Daoy (cell line): ENCODE measurements around the gene TEX264. TPM values are rescaled to one million over a fixed set of nuclear protein-coding genes. Genes with fewer than 3 reads are reported as not detected.
"Not testable (repeated sequence)": the region's sequence is repeated elsewhere in the genome, so short reads cannot be mapped to it uniquely, and the experiment has no call there.

Experiments
- DNase-seq: peaks from one replicate; pipeline ENCODE4 v3.0.0-alpha.2; 2015; ENCODE audit warnings: low read depth
- total RNA-seq: library from RNA; depleted of rRNA; stranded (reverse); fragments of >200 nt; shearing (Covaris generic); gene quantifications from 2 replicates; pipeline ENCODE4 v1.2.3, GENCODE V29; 2014

Gene TEX264
- total RNA-seq, 1 experiment from 2014 or later, result 35.0 TPM

DNA sequence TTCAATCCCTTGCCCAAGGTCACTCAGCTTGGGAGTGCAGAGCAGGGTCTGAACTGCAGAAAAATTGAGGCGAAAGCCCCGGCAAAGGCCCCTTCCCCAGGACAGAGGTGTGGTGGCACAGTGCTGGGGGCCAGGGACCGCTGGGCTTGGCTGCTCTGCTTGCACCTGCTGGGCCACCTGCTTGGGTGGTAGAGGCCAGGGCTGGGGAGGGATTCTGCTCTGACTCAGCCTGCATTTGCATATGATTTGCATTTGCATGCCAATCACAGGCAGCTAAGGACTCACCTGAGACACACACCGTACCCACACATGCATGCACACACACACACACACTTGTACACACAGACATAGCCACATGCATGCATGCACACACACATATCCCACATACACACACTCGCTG is 45.8 kb downstream of the TEX264 start:
- no peak for DNase-seq

DNA sequence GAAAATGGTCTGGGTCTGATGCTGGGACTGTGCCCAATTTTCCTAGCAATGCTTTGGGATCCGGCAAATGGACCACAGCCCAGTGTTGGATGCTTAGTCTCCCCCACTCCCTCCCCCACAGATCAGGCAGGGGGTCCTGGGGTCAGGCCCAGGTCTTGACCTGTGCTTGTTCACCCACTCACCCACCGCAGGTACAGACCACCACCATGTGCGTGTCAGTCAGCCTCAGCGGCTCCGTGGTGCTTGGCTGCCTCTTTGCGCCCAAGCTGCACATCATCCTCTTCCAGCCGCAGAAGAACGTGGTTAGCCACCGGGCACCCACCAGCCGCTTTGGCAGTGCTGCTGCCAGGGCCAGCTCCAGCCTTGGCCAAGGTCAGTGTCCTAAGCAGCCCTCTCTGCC is 46.4 kb downstream of the TEX264 start:
- DNase-seq, result no peak

GRCh38 chr3:51717947-51718346 is 46.9 kb downstream of the TEX264 start:
- DNase-seq, result no peak

GRCh38 chr3:51718547-51719409 is 47.7 kb downstream of the TEX264 start:
- DNase-seq, result peak; percentile 65

- DNase-seq, result no peak
These were observed 48.5 kb downstream of the TEX264 start for GRCh38 chr3:51719410-51720025.

DNA sequence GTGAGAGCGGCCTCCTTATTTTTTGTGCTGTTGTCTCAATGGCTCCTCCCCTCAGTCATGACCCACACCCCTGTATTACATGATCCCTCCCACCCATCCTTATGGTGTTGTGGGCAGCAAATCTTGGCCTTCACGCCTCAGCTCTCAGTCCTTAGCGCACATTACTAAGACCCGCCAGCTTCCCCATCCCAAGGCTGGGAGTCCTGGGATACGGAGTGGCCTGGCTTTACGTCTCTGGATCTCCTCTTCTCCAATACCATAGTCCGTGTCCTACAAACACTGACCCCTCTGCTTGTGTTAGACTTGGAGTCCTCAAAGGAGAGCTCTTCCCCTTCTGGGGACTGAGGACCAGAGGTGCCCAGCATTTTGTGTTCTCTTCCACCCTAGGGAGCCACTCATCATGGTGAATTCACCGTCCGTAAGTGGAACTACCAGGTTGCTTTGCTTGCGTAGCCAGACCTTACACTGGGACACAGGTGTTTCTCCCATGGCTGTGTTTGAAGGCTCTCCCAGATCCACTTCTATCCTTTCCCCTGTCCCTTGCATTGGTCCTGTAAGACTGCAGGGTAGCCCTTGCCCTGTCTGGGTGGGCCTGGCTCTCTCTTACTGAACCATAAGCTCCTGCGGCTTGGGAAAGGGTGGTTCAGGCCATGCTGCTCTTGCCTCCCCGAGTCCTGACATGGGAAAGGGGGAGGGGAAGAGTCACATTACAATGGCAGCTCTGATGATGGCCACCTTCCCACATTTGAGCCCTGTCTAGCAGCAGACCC is 49.4 kb downstream of the TEX264 start:
- DNase-seq, result no peak

GRCh38 chr3:51721062-51721745 is 50.2 kb downstream of the TEX264 start:
- DNase-seq, result no peak

DNA sequence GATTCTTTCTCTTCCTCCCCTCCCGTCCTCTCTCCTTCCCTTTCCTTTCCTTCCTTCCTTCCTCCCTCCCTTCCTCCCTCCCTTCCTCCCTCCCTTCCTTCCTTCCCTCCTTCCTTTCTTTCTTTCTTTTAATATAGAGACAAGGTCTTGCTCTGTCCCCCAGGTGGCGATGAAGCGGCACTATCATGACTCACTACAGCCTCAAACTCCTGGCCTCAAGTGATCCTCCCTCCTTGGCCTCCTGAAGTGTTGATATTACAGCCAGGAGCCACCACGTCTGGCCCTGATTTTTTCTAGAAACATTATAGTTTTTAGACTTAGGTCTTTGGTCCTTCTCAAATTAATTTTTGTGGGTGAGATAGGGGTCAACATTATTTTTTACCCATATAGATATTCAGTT is 51.3 kb downstream of the TEX264 start:
- DNase-seq, result no peak

DNA sequence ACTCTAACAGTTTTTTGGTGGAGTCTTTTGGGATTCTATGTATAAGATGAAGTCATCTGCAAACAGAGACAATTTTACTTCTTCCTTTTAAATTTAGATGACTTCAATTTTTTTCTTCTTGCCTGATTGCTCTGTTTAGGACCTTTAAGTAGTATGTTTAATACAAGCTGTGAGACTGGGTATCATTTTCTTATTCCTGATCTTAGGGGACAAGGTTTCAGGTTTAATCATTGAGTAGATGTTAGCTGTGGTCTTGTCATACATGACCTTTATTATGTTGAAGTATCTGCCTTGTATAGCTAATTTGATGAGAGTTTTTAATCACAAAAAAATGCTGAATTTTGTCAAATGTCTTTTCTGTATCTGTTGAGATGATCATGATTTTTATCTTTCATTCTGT is 56.4 kb downstream of the TEX264 start:
- no peak for DNase-seq

- no peak for DNase-seq
These were observed 58.1 kb downstream of the TEX264 start for GRCh38 chr3:51729042-51729633.

GRCh38 chr3:51733859-51734571 is 63.0 kb downstream of the TEX264 start:
- no peak for DNase-seq

DNA sequence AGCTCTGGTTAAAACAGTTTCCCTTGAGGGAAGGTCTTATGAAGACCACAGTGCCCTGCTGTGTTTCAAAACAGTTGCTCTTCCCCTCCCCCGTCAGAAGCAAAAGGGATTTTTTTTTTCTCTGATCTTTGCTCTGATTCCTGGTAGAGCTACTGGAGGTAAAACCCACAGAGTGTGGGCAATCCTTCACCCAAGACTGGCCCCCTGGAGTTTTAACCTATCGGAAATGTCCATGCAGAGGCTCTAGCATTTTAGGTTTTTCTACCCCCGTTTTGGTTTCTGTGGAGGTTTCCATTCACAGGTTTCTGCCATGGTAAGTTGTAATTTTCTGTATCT is 63.5 kb downstream of the TEX264 start:
- no peak for DNase-seq

- no peak for DNase-seq
These were observed 64.0 kb downstream of the TEX264 start for GRCh38 chr3:51735039-51735438.

DNA sequence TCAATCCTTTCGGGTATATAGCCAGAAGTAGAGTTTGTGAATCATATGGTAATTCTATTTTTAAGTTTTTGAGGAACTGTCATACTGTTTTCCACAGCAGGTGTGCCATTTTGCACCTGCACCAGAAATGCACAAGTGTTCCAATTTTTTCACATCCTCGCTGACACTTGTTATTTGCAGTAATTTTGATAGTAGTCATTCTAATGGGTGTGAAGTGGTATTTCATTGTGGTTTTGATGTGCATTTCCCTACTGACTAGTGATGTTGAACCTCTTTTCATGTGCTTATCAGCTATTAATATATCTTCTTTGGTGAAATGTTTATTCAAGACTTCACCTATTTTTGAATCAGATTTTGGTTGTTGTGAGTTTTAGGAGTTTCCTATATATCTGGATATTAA is 64.9 kb downstream of the TEX264 start:
- no peak for DNase-seq

- no peak for DNase-seq
These were observed 68.1 kb downstream of the TEX264 start for GRCh38 chr3:51739110-51739509.

DNA sequence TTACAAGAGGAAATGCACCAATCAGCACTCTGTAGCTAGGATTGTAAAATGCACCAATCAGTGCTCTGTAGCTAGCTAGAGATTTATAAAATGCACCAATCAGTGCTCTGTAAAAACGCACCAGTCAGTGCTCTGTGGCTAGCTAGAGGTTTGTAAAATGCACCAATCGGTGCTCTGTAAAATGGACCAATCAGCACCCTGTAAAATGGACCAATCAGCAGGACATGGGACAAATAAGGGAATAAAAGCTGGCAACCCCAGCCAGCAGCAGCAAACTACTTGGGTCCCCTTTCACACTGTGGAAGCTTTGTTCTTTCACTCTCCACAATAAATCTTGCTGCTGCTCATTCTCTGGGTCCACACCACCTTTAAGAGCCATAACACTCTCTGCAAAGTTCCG is 71.3 kb downstream of the TEX264 start:
- DNase-seq, result not testable (repeated sequence)

DNA sequence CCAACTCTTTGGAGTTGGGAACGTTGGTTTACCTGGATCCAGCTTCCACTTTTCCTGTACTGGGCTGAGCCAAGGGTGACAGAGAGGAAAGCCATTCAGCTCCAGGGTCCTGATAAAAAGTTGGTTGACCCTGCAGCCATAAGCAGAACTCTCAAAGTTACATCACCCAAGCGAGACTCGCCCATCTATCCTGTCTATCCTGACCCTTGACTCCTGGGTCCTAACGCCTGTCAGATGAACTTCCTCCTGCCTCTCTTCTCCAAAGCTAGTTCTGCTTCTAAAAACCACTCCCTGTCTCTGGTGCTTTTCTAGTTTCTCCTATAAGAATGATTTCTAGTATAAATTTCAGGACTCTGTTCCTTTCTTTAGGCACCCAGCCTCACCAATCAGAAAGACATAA is 71.9 kb downstream of the TEX264 start:
- not testable (repeated sequence) for DNase-seq

- no peak for DNase-seq
These were observed 76.8 kb downstream of the TEX264 start for GRCh38 chr3:51747840-51748239.

GRCh38 chr3:51748327-51748726 is 77.3 kb downstream of the TEX264 start:
- DNase-seq, result no peak

DNA sequence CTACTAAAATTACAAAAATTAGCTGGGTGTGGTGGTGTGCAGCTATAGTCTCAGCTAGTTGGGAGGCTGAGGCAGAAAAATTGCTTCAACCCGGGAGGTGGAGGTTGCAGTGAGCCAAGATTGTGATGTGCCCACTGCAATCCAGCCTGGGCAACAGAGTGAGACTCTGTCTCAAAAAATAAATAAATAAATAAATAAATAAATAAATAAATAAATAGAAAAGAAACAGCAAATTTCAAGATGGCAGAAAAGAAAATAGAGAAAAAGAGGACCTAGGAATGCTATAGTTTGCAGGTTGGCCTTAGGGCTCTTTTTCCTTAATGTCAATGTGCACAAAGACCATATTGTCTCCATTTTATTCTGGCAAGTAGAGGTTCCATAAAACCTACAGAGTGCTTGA is 79.8 kb downstream of the TEX264 start:
- no peak for DNase-seq

DNA sequence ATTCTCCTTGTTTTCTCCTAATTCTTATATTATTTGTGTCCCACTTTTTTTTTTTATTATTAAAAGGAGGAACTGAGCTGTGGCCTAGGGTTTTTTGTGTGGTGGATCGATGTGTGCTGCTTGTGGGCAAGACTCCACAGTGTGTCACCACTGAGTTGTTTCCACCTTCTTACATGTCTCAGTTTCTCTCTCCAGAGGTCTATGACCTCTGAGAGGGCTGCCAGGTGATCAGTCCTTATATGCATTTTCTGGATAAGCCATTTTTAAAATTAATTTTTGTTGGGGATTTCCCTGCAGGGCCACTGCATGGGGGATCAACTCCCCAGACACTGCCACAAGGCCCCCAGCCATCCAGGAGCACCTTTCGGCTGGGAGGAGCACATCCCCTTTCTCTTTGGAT is 80.2 kb downstream of the TEX264 start:
- DNase-seq, result no peak
